PC-3 (cell line): Measurements from ENCODE around the gene ZNF784.

Experiments used
- CTCF ChIP-seq: fragments of 300-600 bp; sonication (generic); conservative IDR thresholded peaks from 2 replicates; pipeline ENCODE4 v1.5.1; 2017; ENCODE audit warnings: antibody characterized with exemption, low read depth, mild to moderate bottlenecking, low read length
- EZH2 ChIP-seq: fragments of 300-600 bp; sonication (generic); IDR thresholded peaks from one replicate; pipeline ENCODE4 v1.6.1; 2017; ENCODE audit warnings: antibody characterized with exemption, mild to moderate bottlenecking, low read length; ENCODE audit not compliant: unreplicated experiment
- EZH2phosphoT487 ChIP-seq: fragments of 300-600 bp; sonication (generic); IDR thresholded peaks from 2 replicates; pipeline ENCODE4 v1.6.1; 2018; ENCODE audit warnings: mild to moderate bottlenecking, antibody characterized with exemption, low read length, borderline replicate concordance

GRCh38 chr19:55598719-55599467 lies 25.5 kb downstream of the ZNF784 start:
- TF ChIP-seq CTCF (no peak), EZH2phosphoT487 (no peak), EZH2 (no peak)
